Stimulated activated CD4-positive, alpha-beta T cell treated with anti-CD3 and anti-CD28 coated beads, Interleukin-12 subunit alpha, Interleukin-12 subunit beta, amount 100 ng/mL, for 24 hours (primary cell): ENCODE results near the gene HEYL.
A peak's percentile ranks its signal among the peaks of the same experiment; 100 is the strongest.

ENCODE experiments used
- DNase-seq, 2 experiments: peaks; one replicate each; pipeline ENCODE4 v3.0.0-alpha.2; 2020; ENCODE audit warnings: low read depth in 2 of 2

HEYL gene

DNA sequence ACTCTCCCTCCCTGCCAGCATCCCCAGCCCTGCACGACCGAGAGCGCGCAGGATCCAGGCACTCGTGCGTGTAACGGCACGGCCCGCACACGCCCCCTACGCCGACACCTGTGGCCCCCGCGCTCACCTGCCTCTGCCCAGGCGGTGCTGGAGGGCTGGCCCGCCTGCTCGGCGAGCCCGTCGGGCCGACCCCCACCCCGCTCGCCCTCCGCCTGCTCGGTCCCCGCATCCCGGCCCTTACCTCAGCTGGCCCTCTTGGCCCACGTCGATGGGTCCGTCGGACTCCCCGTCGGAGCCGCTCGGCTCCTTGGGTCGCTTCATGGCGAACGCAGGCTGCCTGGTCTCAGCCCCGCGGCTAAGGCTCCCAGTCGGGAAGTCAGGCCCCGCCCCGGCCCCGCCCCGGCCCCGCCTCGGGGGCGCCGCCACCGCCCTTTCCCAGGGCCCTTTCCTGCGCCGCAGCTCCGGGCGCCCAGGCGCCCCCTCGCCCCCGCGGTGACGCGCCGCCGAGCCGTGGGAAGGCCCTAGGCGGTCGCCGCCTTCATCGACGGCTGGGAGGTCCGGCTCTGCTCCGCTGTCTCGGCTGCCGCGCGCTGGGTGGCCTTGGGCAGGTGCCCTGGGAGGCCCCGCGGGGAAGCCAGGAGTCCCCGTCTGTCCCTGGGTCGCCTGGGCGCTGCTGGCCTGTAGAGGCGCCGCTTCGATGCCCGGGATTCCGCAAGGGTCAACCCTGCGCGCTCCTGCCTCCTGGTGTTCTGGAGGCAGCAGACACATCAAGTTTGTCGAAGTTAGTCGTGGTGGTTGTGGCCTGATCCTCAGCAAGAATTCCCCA lies at the start of gene HEYL:
HEYL (minus strand) TSS at position 339 of the 826 bp plus-strand sequence; CDS start at position 321, 18 bp downstream.
- DNase-seq = peak; percentile 42 to 77

DNA sequence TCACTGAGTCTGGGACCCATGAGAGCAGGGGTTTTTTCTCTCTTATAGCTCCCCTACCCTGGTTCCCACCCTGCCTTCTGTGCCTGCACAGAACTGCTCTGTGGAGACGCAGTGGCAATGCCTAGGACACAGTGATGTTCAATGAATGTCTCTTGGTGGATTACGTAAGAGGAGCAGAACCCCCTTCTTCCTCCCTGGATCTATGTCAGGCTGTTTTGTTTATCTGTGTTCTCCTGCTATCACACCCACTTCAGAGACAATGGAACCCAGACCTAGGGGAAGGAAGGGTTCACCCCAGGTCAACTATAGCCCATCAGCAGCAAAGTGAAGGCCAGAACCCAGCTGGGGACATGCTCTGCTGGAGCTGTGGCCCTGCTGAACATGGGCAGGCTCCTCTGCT lies 49.8 kb upstream of the HEYL start:
- DNase-seq = no peak

DNA sequence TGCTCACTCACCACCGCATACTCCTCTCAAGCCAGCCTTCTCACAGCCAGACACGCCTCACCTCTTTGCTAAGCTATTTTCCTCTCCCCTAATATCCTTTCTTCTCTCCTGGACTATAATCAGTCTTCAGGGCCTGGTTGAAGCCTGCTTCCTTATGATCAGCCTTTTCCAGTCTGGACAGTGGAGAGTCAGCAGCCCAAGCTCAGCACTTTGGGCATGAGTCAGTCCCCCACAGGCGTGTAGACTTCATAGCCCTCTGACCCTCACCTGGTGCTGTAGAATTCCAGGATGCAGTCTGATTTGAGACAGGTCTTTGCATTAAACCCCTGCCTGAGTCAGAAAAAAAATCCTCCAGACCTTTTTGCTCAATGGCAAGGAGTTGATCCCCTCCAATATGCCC lies 49.3 kb upstream of the HEYL start:
- DNase-seq = no peak

DNA sequence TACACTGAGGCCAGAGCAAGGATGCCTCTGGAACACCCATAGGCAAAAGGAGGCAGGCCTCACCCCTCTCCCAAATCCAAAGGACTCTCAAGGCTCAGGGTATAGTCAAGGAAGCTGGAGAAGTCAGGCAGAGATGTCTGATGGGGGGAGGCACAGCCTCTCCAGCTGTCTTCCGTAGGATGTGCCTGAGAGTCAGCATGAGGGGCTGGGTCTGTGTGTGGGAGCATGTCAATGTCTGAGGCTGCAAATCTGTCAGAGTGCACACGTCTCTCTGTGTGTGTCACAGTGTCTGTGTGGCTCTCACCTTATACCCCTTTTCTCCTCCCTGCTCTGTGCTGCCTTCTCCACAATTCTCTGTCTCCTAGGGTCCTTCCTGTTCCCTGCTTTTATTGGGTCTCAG lies 47.8 kb upstream of the HEYL start:
- no peak for DNase-seq

DNA sequence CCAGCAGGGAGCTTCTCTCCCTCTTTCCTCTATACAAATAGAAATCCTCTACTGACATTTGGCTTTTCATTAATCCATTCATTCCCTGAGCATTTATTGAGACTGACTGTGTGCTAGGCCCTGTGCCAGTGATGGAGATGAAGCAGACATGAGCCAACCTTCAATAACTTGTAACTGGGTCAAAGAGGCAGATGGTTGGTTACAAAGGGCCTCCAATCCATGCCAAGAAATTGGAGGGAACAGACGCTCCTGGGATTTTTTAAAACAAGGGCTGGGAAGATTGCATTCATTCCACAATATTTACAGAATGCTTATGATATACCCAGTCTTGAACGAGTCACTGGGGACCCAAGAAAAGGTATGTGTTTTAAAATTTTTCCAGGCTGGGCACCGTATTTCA lies 45.6 kb upstream of the HEYL start:
- no peak for DNase-seq

DNA sequence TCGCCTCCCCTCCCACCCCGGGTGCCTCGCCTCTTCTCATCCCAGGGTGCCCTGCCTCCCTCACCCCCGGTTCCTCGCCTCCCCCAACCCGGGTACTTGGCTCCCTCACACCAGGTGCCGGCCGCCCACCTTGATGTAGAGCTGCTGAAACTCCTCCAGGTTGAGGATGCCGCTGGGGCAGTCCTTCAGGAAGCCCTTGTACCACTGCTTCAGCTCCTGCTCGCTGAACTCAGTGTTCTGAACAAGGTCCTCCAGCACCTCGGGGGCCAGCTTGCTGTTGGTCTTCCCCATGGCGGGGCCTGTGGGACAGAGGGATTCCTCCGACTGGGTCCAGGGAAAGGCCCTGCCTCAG lies 44.8 kb upstream of the HEYL start:
- no peak for DNase-seq

DNA sequence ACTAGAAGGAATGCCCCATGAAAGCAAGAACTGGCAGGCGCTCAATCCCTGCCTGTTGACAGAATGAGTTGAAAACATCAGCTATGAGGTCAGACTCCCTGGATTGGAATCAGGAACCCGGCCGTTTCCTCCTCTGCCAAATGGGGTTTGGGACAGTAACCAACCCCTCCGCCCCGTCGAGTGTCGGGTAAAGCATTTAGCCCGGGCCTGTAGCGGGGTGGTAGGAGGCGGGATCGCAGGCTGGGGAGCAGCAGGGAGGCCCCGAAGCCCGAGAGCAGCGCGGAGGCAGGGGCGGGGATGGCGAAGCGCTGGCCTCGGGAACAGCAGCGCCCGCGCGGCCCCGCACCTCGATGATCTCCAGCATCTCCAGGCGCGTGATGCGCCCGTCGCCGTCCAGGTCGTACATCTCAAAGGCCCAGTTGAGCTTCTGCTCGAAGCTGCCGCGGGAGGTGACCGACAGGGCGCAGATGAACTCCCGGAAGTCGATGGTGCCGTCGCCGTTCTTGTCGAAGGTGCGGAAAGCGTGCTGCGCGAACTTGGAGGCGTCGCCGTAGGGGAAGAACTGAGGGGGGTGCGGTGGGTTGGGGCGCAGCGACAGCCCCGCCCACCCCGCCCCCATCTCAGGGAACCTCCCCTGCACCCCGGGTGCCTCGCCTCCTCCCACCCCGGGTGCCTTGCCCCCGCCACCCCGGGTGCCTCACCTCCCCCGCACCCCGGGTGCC lies 44.3 kb upstream of the HEYL start:
- DNase-seq = no peak

DNA sequence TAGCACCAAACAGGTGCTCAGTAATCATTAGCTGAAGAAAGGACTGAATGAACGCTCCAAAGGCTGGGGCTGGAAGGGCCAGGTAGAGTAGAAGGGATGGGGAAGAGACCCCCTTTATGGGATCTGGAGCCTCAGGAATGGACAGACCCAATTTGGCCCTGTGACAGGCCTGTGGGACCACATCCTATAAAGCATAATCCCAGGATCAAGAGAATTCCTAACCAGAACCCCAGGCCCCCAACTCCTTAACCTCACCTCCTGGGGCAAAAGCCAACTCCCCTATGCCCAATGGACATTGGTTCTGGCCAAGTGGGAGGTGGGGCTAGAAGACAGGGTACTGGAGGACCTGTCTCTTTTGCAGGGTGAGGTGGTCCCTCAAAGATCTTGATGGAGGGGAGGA lies 42.6 kb upstream of the HEYL start:
- no peak for DNase-seq

DNA sequence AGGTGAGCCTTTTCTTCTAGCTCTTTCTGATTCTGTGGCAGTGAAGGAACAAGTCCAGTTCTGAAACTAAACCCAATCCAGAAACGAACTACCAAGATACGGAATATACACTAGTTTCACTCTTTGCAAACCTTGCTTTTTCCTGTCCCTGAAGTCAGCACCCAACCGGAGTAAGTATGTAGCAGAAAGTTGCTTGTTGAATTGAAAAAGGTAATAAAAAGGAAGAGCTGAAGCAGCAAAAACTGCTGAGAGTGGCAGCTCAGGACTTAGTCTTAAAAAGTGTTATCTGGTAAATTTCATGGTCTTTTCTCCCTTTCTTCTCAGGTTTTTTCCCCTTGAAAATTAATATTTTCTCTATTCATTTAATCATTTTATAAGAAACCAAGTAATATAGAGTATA lies 41.9 kb upstream of the HEYL start:
- no peak for DNase-seq

DNA sequence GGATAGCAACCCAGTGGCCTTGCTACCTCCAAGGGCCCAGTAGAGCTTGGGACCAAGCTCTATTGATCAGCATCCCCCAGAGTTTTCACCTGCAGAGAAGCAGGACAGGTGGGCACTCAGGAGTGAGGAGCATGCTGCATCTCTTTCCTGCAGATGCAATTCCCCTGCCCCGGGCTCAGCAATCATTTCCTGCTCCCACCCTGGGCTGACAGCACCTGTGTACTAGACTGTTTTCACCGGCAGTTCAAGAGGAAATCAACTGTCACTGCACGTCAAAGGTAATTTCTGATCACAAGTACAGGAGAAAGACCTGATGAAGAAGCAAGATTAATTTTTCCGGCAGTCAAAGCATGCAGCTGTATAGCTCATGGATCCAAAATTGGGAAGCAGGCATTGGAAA lies 41.3 kb upstream of the HEYL start:
- no peak for DNase-seq

DNA sequence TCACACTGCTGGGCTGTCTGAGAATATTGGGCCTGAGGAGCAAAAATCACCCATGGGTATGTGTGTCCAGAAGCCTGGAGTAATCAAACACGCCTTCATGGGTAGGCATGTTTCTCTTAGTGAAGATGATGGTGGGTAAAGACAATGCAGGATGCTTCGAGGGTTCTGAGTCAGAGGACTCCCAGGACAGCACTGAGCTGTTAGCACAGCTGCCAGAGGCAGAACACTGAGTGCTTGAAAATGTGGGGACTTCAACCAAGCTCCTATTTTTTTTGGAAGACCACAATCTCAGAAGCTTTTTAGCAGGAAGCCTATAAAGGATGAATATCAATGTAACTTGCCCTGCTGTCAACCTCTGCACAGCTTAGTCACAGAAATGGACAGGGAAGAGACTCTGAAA lies 40.4 kb upstream of the HEYL start:
- no peak for DNase-seq

DNA sequence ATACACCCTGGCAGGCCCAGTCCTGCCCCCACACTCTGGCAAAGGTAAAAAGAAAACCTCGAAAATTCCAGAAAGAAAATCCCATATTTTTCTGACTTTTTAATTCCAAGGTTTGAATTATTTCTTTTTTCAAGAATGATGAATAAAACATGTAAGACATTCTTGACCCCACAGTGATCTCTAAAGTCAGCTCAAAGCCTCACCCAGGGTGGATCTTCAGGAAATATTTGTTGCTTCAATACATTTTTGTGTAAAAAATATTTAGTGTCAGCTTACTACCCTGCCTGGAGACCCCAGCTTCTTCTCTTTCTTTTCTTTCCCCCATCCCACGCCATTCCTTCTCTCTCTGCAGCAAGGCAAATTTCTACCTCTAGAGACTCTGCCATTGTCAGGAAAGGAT lies 39.4 kb upstream of the HEYL start:
- DNase-seq = no peak

DNA sequence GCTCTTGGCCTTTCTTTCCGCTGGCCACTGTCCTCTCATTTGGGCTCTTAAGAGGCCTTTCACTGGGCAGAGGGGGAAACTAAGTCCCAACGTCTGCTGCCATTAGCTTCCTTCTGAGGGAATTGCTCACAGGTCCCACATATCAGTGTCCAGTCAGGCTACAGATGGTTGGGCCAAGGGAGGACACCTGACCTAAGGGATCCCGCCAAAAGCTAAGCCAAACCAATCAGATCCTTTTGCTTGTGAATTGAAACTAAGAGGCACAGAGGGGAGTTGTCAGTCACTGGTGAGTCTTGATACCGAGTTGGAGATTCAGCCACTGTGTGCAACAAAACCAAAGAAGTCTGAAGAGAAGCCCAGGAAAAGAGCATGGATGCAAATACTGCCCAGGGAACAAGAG lies 38.2 kb upstream of the HEYL start:
- no peak for DNase-seq

DNA sequence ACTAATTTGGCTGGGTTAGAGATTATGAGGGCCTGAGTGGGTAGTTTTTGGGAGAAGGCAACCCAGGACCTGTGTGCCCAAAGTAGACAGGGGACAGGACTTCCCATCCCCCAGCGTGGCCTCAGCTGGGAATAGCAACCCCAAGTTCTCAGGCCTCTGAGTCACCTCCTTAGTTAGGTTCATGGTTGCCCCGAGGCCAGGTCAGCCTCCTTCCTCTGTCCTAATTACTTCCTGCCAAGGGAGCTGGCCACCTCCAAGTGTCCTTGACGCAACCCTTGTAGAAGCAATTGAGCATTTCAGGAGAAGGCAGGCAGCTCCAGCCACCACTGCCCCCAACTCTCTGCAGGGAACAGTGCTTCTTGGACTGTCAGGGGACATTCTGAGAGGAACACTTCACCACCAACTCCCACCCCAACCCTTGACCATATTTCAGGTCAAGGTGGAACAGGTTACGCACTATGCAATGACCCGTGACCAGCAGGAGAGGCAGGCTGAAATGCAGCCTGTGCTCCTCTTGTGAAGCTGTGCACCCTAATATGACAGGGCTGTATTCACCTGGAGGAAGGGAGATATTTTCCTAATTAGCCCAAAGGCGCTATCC lies 37.6 kb upstream of the HEYL start:
- DNase-seq = no peak

DNA sequence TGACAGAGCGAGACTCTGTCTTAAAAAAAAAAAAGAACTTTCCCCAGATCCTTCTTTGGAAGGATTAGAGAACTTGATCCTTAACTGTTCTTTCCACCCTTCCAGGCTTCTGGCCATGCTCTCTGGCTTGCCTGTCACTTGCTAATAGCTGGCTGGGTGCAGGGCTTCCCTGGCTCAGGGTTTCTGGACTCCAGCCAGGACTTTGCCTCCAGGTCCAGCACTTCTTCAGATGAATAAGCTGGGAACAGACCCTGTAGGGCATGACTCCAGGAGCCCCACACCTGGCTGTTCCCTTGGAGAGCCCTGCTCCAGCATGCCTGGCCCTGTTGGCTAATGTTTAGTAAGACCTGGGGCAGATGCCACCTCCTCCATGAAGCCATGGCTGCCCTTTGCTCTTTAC lies 35.8 kb upstream of the HEYL start:
- DNase-seq = no peak

DNA sequence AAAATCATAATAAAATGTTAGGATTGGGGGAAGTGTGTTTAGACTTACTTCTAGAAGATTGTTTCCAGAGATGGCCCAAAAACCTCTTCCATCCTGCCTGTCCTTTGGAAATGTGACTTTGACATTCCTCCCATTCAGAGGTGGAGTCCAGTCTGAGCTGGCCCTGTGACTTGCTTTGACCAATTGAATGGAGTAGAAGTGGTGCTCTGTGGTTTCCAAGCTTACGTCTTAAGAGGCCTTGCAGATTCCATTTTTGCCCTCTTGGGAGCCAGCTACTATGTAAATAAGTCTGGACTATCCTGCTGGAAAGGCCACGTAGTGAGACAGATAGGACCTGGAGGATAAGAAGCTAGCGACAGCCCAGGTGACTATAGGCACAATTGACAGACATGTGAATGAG lies 33.8 kb upstream of the HEYL start:
- no peak for DNase-seq

DNA sequence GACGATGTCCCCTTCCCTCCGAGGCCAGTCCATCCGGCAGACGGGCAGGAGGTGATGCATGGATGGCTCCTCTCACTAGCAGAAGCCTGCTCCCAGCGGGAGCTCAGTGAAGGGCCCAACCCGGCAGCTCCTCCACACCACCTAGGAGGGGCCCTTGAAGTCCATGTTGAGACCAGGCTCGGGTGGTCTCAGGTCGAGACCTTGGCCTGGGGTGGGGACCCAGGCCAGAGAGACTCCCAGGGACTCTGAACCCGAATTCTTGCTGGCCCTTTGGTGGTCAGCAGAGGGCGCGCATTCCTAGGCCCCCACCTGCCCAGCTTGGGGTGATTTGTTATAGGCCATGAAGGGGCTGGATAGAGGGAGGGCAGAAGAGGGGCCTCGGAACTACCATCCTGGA lies 33.1 kb upstream of the HEYL start:
- DNase-seq = no peak

DNA sequence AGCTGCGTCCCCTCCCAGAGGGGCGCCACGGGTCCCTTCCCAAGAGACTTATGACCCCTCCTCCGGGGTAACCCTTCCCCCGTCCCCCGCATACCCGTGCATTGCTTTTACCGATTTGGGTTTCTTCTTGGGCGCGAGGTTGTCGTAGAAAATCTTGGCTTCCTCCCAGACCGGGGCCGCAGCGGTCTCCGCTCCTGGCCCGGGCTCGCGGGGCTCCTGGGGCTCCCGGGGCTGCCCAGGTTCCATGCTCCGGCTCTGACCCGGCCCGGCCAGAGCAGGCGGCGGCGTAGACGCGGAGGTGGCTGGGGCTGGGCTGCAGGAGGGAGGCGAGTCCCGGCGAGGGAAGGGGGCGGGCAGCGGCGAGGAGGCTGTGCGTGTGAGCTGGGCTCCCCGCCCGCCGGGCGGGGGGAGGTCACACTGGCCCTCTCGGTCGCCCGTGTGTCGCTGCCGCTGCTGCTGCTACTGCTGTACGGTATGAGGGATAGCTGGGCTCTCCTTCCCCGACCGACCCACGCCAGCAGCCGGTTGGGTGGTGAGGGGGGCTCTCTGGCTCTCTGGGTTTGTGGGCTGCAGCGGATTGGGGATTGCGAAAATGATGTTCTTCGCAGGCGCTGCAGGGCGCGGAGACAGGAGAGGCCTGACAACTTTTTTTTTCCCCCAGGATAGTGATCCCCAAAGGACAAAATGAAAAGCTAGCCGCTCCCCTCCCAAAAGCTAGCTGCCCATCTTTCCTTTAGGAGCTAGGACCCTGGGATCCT lies 32.5 kb upstream of the HEYL start, which contains the start of gene NT5C1A:
NT5C1A (minus strand) TSS at position 315 of the 758 bp plus-strand sequence; CDS start at position 246, 69 bp downstream.
- DNase-seq = no peak

DNA sequence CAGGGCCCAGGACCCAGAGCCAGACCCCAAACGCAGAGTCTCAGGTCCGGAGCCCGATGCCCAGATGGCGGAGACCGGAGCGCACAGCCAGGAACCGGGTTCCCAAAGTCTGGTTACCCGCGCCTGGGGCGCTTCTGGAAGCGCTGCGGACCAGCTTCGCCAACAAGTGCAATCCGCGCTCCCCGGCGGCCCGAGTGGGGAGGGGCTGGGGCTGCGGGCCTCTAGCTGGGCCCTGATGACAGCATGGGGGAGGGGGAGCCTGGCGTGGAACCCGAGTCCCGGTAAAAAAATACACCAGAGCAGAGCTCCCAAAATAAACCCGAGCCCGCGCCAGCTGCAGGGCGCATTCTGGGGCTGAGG lies 32.0 kb upstream of the HEYL start:
- no peak for DNase-seq

DNA sequence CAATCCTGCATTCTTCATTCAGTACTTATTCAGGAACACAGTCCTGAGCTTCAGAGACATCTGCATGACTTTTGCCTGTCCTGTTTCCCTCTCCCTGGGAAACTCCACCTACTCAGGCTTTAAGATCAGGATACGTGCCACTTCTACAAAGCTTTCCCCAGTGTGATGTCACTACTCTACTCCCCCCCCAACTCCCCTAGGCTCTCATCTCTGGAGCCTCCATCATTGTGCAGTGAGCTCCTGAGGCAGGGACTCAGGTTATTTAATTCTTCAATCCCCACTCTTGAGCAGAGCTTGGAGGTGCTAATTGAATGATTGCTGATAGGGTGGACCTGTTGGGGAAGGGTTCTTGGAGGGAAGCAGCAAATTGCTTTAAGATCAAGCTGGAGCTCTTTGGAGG lies 31.2 kb upstream of the HEYL start:
- DNase-seq = no peak

DNA sequence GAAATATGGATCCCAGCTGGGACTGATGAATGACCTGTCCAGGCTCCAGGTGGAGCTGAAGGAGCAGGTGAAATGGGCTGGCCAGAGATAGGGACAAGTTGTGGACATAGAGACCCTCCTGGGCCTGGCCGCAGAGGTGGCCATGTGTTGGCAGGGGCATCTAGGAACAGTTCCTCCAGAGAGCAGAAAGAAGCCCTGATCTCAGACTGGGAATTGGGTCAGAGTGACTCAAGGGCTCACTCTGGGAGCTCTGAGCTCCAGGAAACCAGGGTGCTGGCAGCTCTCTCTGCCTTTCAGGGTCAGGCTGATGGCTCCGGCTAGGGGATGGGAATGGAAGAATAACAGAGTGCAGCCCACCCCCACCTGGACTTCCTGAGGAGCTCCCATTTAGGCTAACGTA lies 29.5 kb upstream of the HEYL start:
- no peak for DNase-seq

DNA sequence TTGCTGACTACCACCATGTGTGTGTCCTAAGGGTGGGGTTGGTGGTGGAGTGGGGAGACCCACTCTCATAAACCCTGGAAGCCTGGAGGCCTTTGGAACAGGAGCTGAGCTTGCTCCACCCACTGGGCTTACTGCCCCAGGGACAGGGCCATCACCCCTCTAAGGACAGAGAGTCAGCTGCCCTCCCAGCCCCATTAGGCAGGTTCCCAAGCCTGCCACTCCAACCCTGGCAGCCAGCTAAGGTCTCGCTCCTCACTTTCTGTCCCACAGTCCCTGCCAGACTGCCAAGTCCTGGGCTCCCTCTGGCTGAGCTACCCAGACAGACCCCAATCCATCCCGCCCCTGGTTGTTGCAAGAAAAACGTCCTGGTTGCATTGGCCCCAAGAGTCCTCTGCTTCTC lies 28.7 kb upstream of the HEYL start:
- DNase-seq = no peak
